Measurements from ENCODE around the gene SEMA6A. TPM values are rescaled to one million over a fixed set of nuclear protein-coding genes. Genes with fewer than 3 reads are reported as not detected.

The SEMA6A gene
- total and polyA plus RNA-seq, 2 of the 13 experiments (the other 11 are each of a cell fraction or from before 2014, with no cell fraction given): 5.1 to 6.5 TPM

DNA sequence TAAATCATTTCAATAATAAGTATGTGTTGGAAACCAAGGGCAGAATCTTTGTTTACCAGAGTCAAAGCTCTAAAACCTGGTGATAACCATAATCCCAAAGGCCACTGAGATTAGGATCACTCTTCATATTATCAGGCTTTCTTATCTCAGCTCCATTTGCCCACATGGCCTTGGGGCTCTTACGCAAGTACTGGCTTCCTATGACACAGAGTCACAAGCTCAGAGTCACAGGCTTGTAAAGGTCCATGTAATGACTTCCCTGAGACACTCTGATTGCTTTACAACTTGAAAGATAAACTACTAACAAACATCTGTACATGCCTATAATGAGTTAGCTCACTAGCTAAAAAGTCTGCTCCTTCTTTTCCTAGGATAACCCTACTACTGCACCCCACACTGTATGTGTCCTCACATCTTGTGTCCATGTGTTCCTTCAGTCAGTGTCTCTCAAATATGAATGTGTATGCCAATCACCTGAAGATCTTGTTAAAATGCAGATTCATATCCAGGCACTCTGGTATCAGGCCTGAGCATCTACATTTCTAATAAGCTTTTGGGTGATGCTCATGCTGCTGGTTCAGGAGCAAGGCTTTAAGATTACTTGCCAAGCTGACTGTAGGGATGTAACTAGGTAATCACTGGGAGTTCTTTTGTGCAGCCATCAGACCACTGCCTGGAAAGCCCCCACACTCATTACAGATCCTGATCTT lies 28.4 kb downstream of the SEMA6A start (continued):
- no peak for TF ChIP-seq GRHL1 (CRISPR knock-in tag; conservative IDR thresholded peaks at IDR 0.05)
- TF ChIP-seq SETDB1 (CRISPR knock-in tag; IDR thresholded peaks at IDR 0.05; ENCODE audit: borderline replicate concordance): no peak
- TF ChIP-seq ZNF841 (CRISPR knock-in tag; IDR thresholded peaks at IDR 0.05; ENCODE audit: borderline replicate concordance): no peak
- TF ChIP-seq, protein P1, sequence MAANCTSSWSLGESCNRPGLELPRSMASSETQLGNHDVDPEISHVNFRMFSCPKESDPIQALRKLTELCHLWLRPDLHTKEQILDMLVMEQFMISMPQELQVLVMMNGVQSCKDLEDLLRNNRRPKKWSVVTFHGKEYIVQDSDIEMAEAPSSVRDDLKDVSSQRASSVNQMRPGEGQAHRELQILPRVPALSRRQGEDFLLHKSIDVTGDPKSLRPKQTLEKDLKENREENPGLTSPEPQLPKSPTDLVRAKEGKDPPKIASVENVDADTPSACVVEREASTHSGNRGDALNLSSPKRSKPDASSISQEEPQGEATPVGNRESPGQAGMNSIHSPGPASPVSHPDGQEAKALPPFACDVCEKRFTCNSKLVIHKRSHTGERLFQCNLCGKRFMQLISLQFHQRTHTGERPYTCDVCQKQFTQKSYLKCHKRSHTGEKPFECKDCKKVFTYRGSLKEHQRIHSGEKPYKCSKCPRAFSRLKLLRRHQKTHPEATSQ (CRISPR knock-in tag; IDR thresholded peaks at IDR 0.05; ENCODE audit: borderline replicate concordance): no peak
- no peak for TF ChIP-seq KLF9 (CRISPR knock-in tag; IDR thresholded peaks at IDR 0.05; ENCODE audit: low read depth)
- TF ChIP-seq, protein P2, sequence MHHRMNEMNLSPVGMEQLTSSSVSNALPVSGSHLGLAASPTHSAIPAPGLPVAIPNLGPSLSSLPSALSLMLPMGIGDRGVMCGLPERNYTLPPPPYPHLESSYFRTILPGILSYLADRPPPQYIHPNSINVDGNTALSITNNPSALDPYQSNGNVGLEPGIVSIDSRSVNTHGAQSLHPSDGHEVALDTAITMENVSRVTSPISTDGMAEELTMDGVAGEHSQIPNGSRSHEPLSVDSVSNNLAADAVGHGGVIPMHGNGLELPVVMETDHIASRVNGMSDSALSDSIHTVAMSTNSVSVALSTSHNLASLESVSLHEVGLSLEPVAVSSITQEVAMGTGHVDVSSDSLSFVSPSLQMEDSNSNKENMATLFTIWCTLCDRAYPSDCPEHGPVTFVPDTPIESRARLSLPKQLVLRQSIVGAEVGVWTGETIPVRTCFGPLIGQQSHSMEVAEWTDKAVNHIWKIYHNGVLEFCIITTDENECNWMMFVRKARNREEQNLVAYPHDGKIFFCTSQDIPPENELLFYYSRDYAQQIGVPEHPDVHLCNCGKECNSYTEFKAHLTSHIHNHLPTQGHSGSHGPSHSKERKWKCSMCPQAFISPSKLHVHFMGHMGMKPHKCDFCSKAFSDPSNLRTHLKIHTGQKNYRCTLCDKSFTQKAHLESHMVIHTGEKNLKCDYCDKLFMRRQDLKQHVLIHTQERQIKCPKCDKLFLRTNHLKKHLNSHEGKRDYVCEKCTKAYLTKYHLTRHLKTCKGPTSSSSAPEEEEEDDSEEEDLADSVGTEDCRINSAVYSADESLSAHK (CRISPR knock-in tag; IDR thresholded peaks at IDR 0.05; ENCODE audit: borderline replicate concordance): no peak
- TF ChIP-seq BCL6 (CRISPR knock-in tag; IDR thresholded peaks at IDR 0.05): no peak
- TF ChIP-seq NPAS2 (CRISPR knock-in tag; IDR thresholded peaks at IDR 0.05; ENCODE audit: borderline replicate concordance): no peak
- TF ChIP-seq ATF4 (CRISPR knock-in tag; IDR thresholded peaks at IDR 0.05): no peak
- no peak for TF ChIP-seq SP140L (CRISPR knock-in tag; IDR thresholded peaks at IDR 0.05; ENCODE audit: borderline replicate concordance)
- no peak for TF ChIP-seq TSC22D2 (CRISPR knock-in tag; IDR thresholded peaks at IDR 0.05; ENCODE audit: borderline replicate concordance)
- TF ChIP-seq KLF11 (CRISPR knock-in tag; IDR thresholded peaks at IDR 0.05): no peak
- peak; percentile 60; the same call in 1 of the 2 replicates for TF ChIP-seq FOXA3 (CRISPR knock-in tag; IDR thresholded peaks at IDR 0.05)
- no peak for TF ChIP-seq ZNF234 (CRISPR knock-in tag; conservative IDR thresholded peaks at IDR 0.05)
- TF ChIP-seq ETV5 (CRISPR knock-in tag; IDR thresholded peaks at IDR 0.05; ENCODE audit: borderline replicate concordance): peak; percentile 31; the same call in 1 of the 2 replicates
- no peak for TF ChIP-seq MTF2 (CRISPR knock-in tag; IDR thresholded peaks at IDR 0.05; ENCODE audit: borderline replicate concordance)
- TF ChIP-seq ZNF10 (CRISPR knock-in tag; IDR thresholded peaks at IDR 0.05; ENCODE audit: borderline replicate concordance, low read depth): no peak
- no peak for TF ChIP-seq NCOA1 (CRISPR knock-in tag; IDR thresholded peaks at IDR 0.05)
- TF ChIP-seq, protein P3, sequence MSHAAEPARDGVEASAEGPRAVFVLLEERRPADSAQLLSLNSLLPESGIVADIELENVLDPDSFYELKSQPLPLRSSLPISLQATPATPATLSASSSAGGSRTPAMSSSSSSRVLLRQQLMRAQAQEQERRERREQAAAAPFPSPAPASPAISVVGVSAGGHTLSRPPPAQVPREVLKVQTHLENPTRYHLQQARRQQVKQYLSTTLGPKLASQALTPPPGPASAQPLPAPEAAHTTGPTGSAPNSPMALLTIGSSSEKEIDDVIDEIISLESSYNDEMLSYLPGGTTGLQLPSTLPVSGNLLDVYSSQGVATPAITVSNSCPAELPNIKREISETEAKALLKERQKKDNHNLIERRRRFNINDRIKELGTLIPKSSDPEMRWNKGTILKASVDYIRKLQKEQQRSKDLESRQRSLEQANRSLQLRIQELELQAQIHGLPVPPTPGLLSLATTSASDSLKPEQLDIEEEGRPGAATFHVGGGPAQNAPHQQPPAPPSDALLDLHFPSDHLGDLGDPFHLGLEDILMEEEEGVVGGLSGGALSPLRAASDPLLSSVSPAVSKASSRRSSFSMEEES (CRISPR knock-in tag; IDR thresholded peaks at IDR 0.05): peak; percentile 91

All from HepG2 (cell line).